Left ventricle myocardium inferior (tissue), 1 donor: Measurements from ENCODE around the gene GNPAT. TPM values are rescaled to one million over a fixed set of nuclear protein-coding genes. Genes with fewer than 3 reads are reported as not detected.

Experiments
- DNase-seq: peaks from one replicate; pipeline ENCODE4 v3.0.0-alpha.2; 2020
- H3K27ac ChIP-seq: fragments of 200-600 bp; replicated peaks from 2 replicates; pipeline ENCODE4 v1.8.0; 2021
- H3K27me3 ChIP-seq: fragments of 200-600 bp; 2 replicates; pipeline ENCODE4 v1.8.0; 2021; ENCODE audit warnings: low read depth
- H3K36me3 ChIP-seq: fragments of 200-600 bp; 2 replicates; pipeline ENCODE4 v1.8.0; 2021
- H3K4me1 ChIP-seq: fragments of 200-600 bp; 2 replicates; pipeline ENCODE4 v1.8.0; 2021
- H3K4me3 ChIP-seq: fragments of 200-600 bp; 2 replicates; pipeline ENCODE4 v1.8.0; 2021; ENCODE audit warnings: mild to moderate bottlenecking, moderate library complexity
- H3K9me3 ChIP-seq: fragments of 200-600 bp; replicated peaks from 2 replicates; pipeline ENCODE4 v1.8.0; 2021
- CTCF ChIP-seq: fragments of 200-600 bp; IDR thresholded peaks from 2 replicates; pipeline ENCODE4 v1.8.0; 2021; ENCODE audit warnings: antibody characterized with exemption, mild to moderate bottlenecking, borderline replicate concordance
- intact Hi-C: fragments of 100-400 bp; cut with micrococcal nuclease; formaldehyde crosslinking; loops from one replicate; pipeline ENCODE4 v1.11.0; 2022
- total RNA-seq: library from RNA; stranded (reverse); fragmentation: NEBNext Ultra II Directional; extraction: Animal tissue kit (Norgen Biotek cat#: 25700); gene quantifications from one replicate; pipeline ENCODE4 v1.2.1, GENCODE V29; 2021
- donor health status: DM: no; HTN: yes; CAD: no; lungs with severe emphysema.

GNPAT gene
- total RNA-seq, 1 donor from 2014 or later = 56.7 TPM

DNA sequence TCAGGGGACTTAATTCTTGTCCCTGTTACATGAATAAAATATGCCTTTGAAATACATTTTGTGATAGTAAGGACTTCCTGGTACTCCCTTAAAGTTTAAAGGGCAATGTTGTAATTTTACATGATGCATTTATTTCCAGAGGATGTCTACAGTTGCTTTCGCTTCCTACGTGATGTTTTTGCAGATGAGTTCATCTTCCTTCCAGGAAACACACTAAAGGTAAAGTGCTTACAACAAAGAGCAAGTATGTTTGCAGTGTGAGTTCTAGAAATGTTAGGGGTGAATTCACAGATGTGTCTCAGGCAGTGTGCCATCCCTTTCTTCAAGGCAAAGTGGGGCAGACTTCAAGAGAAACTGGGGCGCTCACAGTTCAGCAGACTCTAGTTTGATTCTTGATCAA is 31.2 kb downstream of the GNPAT start:
- peaks cover 31% of the 10 kb centered on the region for H3K4me1 ChIP-seq
- H3K4me3 ChIP-seq = no peak overlapping the region
- no peaks in the 10 kb centered on the region for H3K27me3 ChIP-seq
- intact Hi-C loops = no loop called here
- H3K36me3 ChIP-seq = peaks cover 80% of the 10 kb centered on the region
- no peak for TF ChIP-seq CTCF
- no peak for DNase-seq
- H3K27ac ChIP-seq = peak overlapping the region; percentile 61
- H3K9me3 ChIP-seq = no peaks in the 10 kb centered on the region

DNA sequence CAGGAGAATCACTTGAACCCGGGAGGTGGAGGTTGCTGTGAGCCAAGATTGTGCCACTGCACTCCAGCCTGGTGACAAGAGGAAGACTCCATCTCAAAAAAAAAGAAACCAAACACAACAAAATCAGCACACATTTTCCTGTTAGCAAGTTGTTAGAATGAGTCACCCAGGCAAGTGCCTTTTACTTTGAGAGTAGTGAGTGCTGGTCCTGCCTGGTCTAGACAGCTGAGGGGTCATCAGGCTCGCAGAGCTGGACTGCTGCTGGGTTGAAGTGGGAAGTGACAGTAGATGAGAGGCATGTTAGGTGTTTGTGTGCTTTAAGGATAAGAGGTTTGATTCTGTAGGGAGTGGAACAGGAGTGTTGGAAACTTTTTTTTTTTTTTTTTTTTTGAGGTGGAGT is 31.9 kb downstream of the GNPAT start:
- H3K36me3 ChIP-seq = peaks cover 77% of the 10 kb centered on the region
- no peaks in the 10 kb centered on the region for H3K9me3 ChIP-seq
- DNase-seq = no peak
- peaks cover 38% of the 10 kb centered on the region for H3K4me1 ChIP-seq
- no peak for TF ChIP-seq CTCF
- peak overlapping the region; percentile 61 for H3K27ac ChIP-seq
- intact Hi-C loops = no loop called here
- no peak overlapping the region for H3K4me3 ChIP-seq
- H3K27me3 ChIP-seq = no peaks in the 10 kb centered on the region

- no peaks in the 10 kb centered on the region for H3K27me3 ChIP-seq
- no peak overlapping the region for H3K4me3 ChIP-seq
- intact Hi-C loops = no loop called here
Observed at GRCh38 chr1:231274119-231274825, 33.3 kb downstream of the GNPAT start.

GRCh38 chr1:231278100-231278790 is 37.2 kb downstream of the GNPAT start:
- H3K27ac ChIP-seq = peak overlapping the region; percentile 89
- H3K36me3 ChIP-seq = peaks cover 41% of the 10 kb centered on the region
- intact Hi-C loops = no loop called here
- H3K4me1 ChIP-seq = peaks cover 40% of the 10 kb centered on the region
- no peaks in the 10 kb centered on the region for H3K27me3 ChIP-seq
- no peak overlapping the region for H3K4me3 ChIP-seq
- H3K9me3 ChIP-seq = no peaks in the 10 kb centered on the region
- peak; percentile 71 for DNase-seq
- no peak for TF ChIP-seq CTCF

More at GRCh38 chr1:231274119-231274825, 33.3 kb downstream of the GNPAT start:
- no peak for TF ChIP-seq CTCF
- no peak overlapping the region for H3K27ac ChIP-seq
- DNase-seq = no peak
- peaks cover 49% of the 10 kb centered on the region for H3K4me1 ChIP-seq
- no peaks in the 10 kb centered on the region for H3K9me3 ChIP-seq
- H3K36me3 ChIP-seq = peaks cover 63% of the 10 kb centered on the region

- H3K27me3 ChIP-seq = no peaks in the 10 kb centered on the region
- peaks cover 39% of the 10 kb centered on the region for H3K4me1 ChIP-seq
- no peak for DNase-seq
- TF ChIP-seq CTCF = no peak
- peaks cover 35% of the 10 kb centered on the region for H3K36me3 ChIP-seq
- intact Hi-C loops = no loop called here
- no peak overlapping the region for H3K4me3 ChIP-seq
- no peaks in the 10 kb centered on the region for H3K9me3 ChIP-seq
- H3K27ac ChIP-seq = peak overlapping the region; percentile 89
Observed at GRCh38 chr1:231279081-231279480, 38.1 kb downstream of the GNPAT start.
